Right lobe of liver (tissue), 4 donors: ENCODE data around the gene CPT1C.

ENCODE experiments used
- CTCF ChIP-seq, 4 donors: fragments of 200-600 bp in 3 of 4; fragments of 450-650 bp in 1 of 4; IDR thresholded peaks; one replicate each; pipeline versions ENCODE4 v1.5.1 to v1.8.0; 2016 to 2022; ENCODE audit warnings: antibody characterized with exemption in 4 of 4, mild to moderate bottlenecking in 2 of 4
- POLR2A ChIP-seq: fragments of 450-650 bp; IDR thresholded peaks from one replicate; pipeline ENCODE4 v1.6.1; 2017; ENCODE audit warnings: antibody characterized with exemption, mild to moderate bottlenecking
- donor health status: DM: no; HTN: no; CAD: no.
- donor health status: DM: no; HTN: no; CAD: no.
- donor health status: DM: no; HTN: yes; CAD: no.

GRCh38 chr19:49690656-49691242 is at the start of gene CPT1C:
- TF ChIP-seq POLR2A (no peak), CTCF (IDR thresholded peaks at IDR 0.05) (no peak)
